Endothelial cell of umbilical vein (primary cell): ENCODE measurements around the gene CLSTN1. TPM values are rescaled to one million over a fixed set of nuclear protein-coding genes. Genes with fewer than 3 reads are reported as not detected.

Experiments
- BruUV-seq: library from RNA; stranded (reverse); fragments of 400-500 nt; replicated peaks from 2 replicates; lab custom pipeline; 2021; lab: Mats Ljungman, UMichigan
- CTCF ChIA-PET: fragments of 300-600, 350-600 bp; sonication (Branson Sonifier 250); formaldehyde crosslinking; loops from one replicate; lab custom pipeline; 2021; ENCODE audit warnings: antibody characterized with exemption, inconsistent platforms; lab: Charles Lee
- POLR2A ChIA-PET: fragments of 300-600, 350-600 bp; sonication (Branson Sonifier 250); formaldehyde crosslinking; loops from one replicate; lab custom pipeline; 2021; ENCODE audit warnings: antibody characterized with exemption, inconsistent platforms; lab: Charles Lee
- DNase-seq: peaks from one replicate; pipeline ENCODE4 v3.0.0-alpha.2; 2011; ENCODE audit warnings: low read depth, low spot score
- FAIRE-seq: peaks from 2 replicates; lab custom pipeline; 2011; peaks lifted over from hg19 to GRCh38; lab: Jason Lieb, UNC
- H2AFZ ChIP-seq: 2 replicates; pipeline ENCODE4 v1.6.0; 2012; ENCODE audit warnings: low read depth, low read length, control low read depth, inconsistent platforms
- H3K27ac ChIP-seq: 2 replicates; pipeline ENCODE4 v1.5.1; 2011; ENCODE audit warnings: low read depth, mild to moderate bottlenecking, control low read depth, low read length, moderate library complexity; ENCODE audit not compliant: insufficient read depth
- H3K27me3 ChIP-seq, 2 experiments: 2 replicates each; pipeline versions ENCODE4 v1.6.0 to v1.6.1; 2011; ENCODE audit warnings: low read length in 2 of 2, mixed read lengths in 1 of 2; ENCODE audit not compliant: control insufficient read depth in 2 of 2, insufficient read depth in 2 of 2
- H3K36me3 ChIP-seq, 2 experiments: 2 replicates in 1 of 2; 3 replicates in 1 of 2; pipeline ENCODE4 v1.5.1; 2011; ENCODE audit warnings: low read length in 2 of 2, mild to moderate bottlenecking in 1 of 2, moderate library complexity in 1 of 2; ENCODE audit not compliant: control insufficient read depth in 2 of 2, insufficient read depth in 2 of 2; ENCODE audit errors: extremely low read depth in 1 of 2
- H3K4me1 ChIP-seq: 3 replicates; pipeline ENCODE4 v1.5.1; 2011; ENCODE audit warnings: mild to moderate bottlenecking, low read length; ENCODE audit not compliant: control insufficient read depth, insufficient read depth; ENCODE audit errors: extremely low read depth
- H3K4me2 ChIP-seq: 2 replicates; pipeline ENCODE4 v1.6.1; 2011; ENCODE audit warnings: low read length, control low read depth, mixed read lengths; ENCODE audit not compliant: insufficient read depth
- H3K4me3 ChIP-seq, 3 experiments: fragments of 200-600 bp in 1 of 3; sonication (generic), shearing (Covaris generic) in 1 of 3; replicated peaks in 1 of 3; 2 replicates each; pipeline ENCODE4 v1.5.1; 2011 to 2016; ENCODE audit warnings: control low read depth in 3 of 3, low read length in 3 of 3, mild to moderate bottlenecking in 2 of 3, inconsistent platforms in 1 of 3, low read depth in 1 of 3, moderate library complexity in 1 of 3; ENCODE audit not compliant: insufficient read depth in 1 of 3
- H3K79me2 ChIP-seq: 2 replicates; pipeline ENCODE4 v1.6.0; 2012; ENCODE audit warnings: low read length, inconsistent platforms; ENCODE audit not compliant: control insufficient read depth, insufficient read depth
- H3K9ac ChIP-seq: replicated peaks from 2 replicates; pipeline ENCODE3; 2011; ENCODE audit warnings: low read length, control low read depth; ENCODE audit not compliant: insufficient read depth; ENCODE audit errors: extremely low read depth
- H3K9me1 ChIP-seq: replicated peaks from 3 replicates; pipeline ENCODE4 v1.6.0; 2011; ENCODE audit warnings: mild to moderate bottlenecking, low read length; ENCODE audit not compliant: control insufficient read depth, insufficient read depth; ENCODE audit errors: extremely low read depth
- H3K9me3 ChIP-seq: replicated peaks from 2 replicates; pipeline ENCODE4 v1.5.1; 2012; ENCODE audit warnings: low read length, inconsistent platforms; ENCODE audit not compliant: control insufficient read depth, insufficient read depth
- H4K20me1 ChIP-seq: replicated peaks from 2 replicates; pipeline ENCODE3; 2011; ENCODE audit warnings: mild to moderate bottlenecking, low read length; ENCODE audit not compliant: control insufficient read depth, insufficient read depth; ENCODE audit errors: extremely low read depth
- EZH2 ChIP-seq: IDR thresholded peaks from 2 replicates; pipeline ENCODE4 v1.6.1; 2012; ENCODE audit warnings: borderline replicate concordance, low read depth, mild to moderate bottlenecking, moderate library complexity, low read length, inconsistent platforms; ENCODE audit not compliant: severe bottlenecking
- FOS ChIP-seq: IDR thresholded peaks from 2 replicates; pipeline ENCODE4 v1.6.1; 2011; ENCODE audit warnings: mild to moderate bottlenecking, low read length, moderate library complexity, borderline replicate concordance; ENCODE audit not compliant: insufficient read depth
- GATA2 ChIP-seq: IDR thresholded peaks from 2 replicates; pipeline ENCODE4 v1.7.0; 2011; ENCODE audit warnings: low read depth, mild to moderate bottlenecking, moderate library complexity, mixed read lengths, low read length; ENCODE audit not compliant: insufficient read length, insufficient read depth
- JUN ChIP-seq: IDR thresholded peaks from 2 replicates; pipeline ENCODE4 v1.6.1; 2011; ENCODE audit warnings: borderline replicate concordance, low read depth; ENCODE audit not compliant: insufficient read length, insufficient read depth
- MYC ChIP-seq: IDR thresholded peaks from one replicate; pipeline ENCODE4 v1.6.1; 2011; ENCODE audit warnings: mild to moderate bottlenecking, low read depth, low read length
- POLR2A ChIP-seq: IDR thresholded peaks from 2 replicates; pipeline ENCODE4 v1.6.1; 2012; ENCODE audit warnings: low read depth, mild to moderate bottlenecking, control low read depth, low read length
- POLR2AphosphoS5 ChIP-seq: IDR thresholded peaks from 2 replicates; pipeline ENCODE4 v1.6.1; 2012; ENCODE audit warnings: low read depth, mild to moderate bottlenecking, control low read depth, low read length, moderate library complexity; ENCODE audit not compliant: insufficient read depth
- dilution Hi-C: fragments of 300-500 bp; cut with MboI; formaldehyde crosslinking; loops from one replicate; pipeline ENCODE4 v1.15.0; 2019; ENCODE audit warnings: low sequenced_read_pairs; ENCODE audit not compliant: extremely low pct_ligation_motif_present
- intact Hi-C: fragments of 100-400 bp; cut with micrococcal nuclease; formaldehyde crosslinking; loops from one replicate; pipeline ENCODE4 v1.10.0; 2022
- polyA plus RNA-seq, 4 experiments: library from polyadenylated mRNA; depleted of rRNA in 3 of 4; stranded (reverse) in 3 of 4; unstranded in 1 of 4; fragments of >200 nt; gene quantifications; 2 replicates each; pipeline versions ENCODE4 v1.2.1 to v1.2.3, GENCODE V29; 2011 to 2012; ENCODE audit warnings: missing spikeins in 1 of 4
- total RNA-seq: library from RNA; stranded (reverse); gene quantifications from 2 replicates; pipeline ENCODE4 v1.2.3, GENCODE V29; 2021
- TF ChIP-seq, protein P1 (sequence below), 2 donors: IDR thresholded peaks; 1 replicate in 1 of 2; 2 replicates in 1 of 2; pipeline ENCODE4 v1.5.1; 2011; ENCODE audit warnings: low read length in 2 of 2, mild to moderate bottlenecking in 2 of 2, moderate library complexity in 2 of 2, control low read depth in 1 of 2, inconsistent platforms in 1 of 2, low read depth in 1 of 2; ENCODE audit not compliant: insufficient read depth in 1 of 2; ENCODE audit errors: extremely low read depth in 1 of 2
- TF ChIP-seq, protein P2 (sequence below): IDR thresholded peaks from 2 replicates; pipeline ENCODE4 v1.6.1; 2011; ENCODE audit not compliant: insufficient read depth, insufficient read length

Gene CLSTN1
- total and polyA plus RNA-seq, 2 donors (not counting 3 experiments of a cell fraction or from before 2014, with no cell fraction given), result 49.1 to 130 TPM

DNA sequence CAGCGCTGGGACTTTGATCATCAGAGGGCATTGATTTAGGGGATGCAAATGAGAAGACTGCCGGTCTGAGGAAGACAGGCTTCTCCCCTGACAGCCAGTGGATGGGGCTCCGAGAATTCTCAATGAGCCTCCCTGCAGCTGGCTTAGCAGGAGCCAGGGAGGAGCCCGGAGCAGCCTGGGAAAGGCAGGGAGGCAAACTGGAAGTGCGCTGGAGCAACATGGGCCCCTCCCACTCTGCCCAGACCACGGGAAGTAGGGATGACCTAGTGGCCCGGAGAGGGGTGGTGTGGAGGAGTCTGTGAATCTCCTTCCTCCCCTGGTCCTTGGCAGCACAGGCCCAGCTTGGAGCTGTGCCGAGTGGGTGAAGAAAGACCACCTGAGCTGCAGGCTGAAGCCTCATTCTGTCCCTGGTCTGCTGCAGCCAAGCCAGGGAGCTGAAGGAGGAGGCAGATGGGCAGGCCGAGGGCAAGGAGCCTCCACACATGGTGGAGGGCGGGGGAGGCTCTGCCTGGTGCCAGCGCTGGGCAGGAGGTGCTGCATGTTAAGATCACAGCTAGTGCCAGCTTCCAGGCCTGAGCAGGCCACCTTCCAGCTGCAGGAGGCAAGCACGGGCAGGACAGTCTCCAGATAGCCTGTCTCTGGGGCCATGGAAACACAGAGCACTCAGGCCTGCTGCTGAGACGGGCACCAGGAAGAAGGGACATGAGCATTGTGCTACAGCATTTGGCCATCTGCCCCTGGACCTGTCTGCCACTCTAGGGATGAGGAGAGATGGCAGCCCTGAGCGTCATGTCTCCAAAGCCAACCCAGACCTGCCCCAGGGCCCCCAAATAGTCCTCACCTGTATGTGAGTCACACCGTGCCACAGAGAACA is 12.2 kb upstream of the CLSTN1 start:
- ChIA-PET POLR2A (no interaction called here), CTCF (interaction anchor here (1.1 to 2.2 kb wide), 6 partner anchors 9 to 51 kb away, joined by 3 to 9 read pairs (median 5); no protein-coding TSS in a partner anchor)
- Histone ChIP-seq H3K79me2 (no peaks in the 10 kb centered on the region), H3K4me1 (peaks cover 7% of the 10 kb centered on the region), H2AFZ (peak overlapping the region; percentile 33), H3K4me2 (no peak overlapping the region), H3K9me1 (no peaks in the 10 kb centered on the region), H3K27ac (no peak overlapping the region), H3K4me3 (no peak overlapping the region), H3K9ac (no peak overlapping the region), H3K27me3 (peaks cover 0 to under 1% of the 10 kb centered on the region in 2 experiments), H3K9me3 (no peaks in the 10 kb centered on the region), H4K20me1 (no peaks in the 10 kb centered on the region), H3K36me3 (no peaks in the 10 kb centered on the region)
- intact Hi-C loops, result no loop called here
- TF ChIP-seq MYC (no peak), JUN (no peak), EZH2 (no peak), POLR2AphosphoS5 (no peak), POLR2A (no peak), GATA2 (no peak), FOS (no peak)
- TF ChIP-seq, protein P1, sequence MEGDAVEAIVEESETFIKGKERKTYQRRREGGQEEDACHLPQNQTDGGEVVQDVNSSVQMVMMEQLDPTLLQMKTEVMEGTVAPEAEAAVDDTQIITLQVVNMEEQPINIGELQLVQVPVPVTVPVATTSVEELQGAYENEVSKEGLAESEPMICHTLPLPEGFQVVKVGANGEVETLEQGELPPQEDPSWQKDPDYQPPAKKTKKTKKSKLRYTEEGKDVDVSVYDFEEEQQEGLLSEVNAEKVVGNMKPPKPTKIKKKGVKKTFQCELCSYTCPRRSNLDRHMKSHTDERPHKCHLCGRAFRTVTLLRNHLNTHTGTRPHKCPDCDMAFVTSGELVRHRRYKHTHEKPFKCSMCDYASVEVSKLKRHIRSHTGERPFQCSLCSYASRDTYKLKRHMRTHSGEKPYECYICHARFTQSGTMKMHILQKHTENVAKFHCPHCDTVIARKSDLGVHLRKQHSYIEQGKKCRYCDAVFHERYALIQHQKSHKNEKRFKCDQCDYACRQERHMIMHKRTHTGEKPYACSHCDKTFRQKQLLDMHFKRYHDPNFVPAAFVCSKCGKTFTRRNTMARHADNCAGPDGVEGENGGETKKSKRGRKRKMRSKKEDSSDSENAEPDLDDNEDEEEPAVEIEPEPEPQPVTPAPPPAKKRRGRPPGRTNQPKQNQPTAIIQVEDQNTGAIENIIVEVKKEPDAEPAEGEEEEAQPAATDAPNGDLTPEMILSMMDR (IDR thresholded peaks at IDR 0.05; ENCODE audit: extremely low read depth in 1 of 2, insufficient read depth in 1 of 2, low read depth in 1 of 2, low read length in 2 of 2), result no peak
- TF ChIP-seq, protein P2, sequence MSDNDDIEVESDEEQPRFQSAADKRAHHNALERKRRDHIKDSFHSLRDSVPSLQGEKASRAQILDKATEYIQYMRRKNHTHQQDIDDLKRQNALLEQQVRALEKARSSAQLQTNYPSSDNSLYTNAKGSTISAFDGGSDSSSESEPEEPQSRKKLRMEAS, result no peak
- FAIRE-seq (peak; percentile 67), DNase-seq (peak; percentile 15)
- no TSS peak for BruUV-seq
- dilution Hi-C loops, result no loop called here
